OCI-LY1 (cell line): ENCODE measurements around the gene RSRP1.
"Not testable (repeated sequence)": the region's sequence is repeated elsewhere in the genome, so short reads cannot be mapped to it uniquely, and the experiment has no call there.

ENCODE experiments used
- H2AFZ ChIP-seq: fragments of 200-600 bp; sonication (generic), shearing (Covaris generic); 2 replicates; pipeline ENCODE4 v1.6.0; 2014; ENCODE audit warnings: antibody characterized with exemption, mild to moderate bottlenecking, low read length
- H3F3A ChIP-seq: fragments of 200-600 bp; sonication (generic), shearing (Covaris generic); 2 replicates; pipeline ENCODE4 v1.6.0; 2014; ENCODE audit warnings: mild to moderate bottlenecking, antibody characterized with exemption, low read length, moderate library complexity; ENCODE audit not compliant: insufficient read depth
- H3K27ac ChIP-seq: fragments of 200-600 bp; sonication (generic); 2 replicates; pipeline ENCODE4 v1.5.1; 2014; ENCODE audit warnings: low read length, mixed run types, mild to moderate bottlenecking, low read depth; ENCODE audit not compliant: poor library complexity, severe bottlenecking
- H3K27me3 ChIP-seq: fragments of 200-600 bp; sonication (generic); 2 replicates; pipeline ENCODE4 v1.6.0; 2014; ENCODE audit warnings: antibody characterized with exemption, mild to moderate bottlenecking, low read length, moderate library complexity; ENCODE audit not compliant: insufficient read depth
- H3K36me3 ChIP-seq: fragments of 200-600 bp; sonication (generic); 2 replicates; pipeline ENCODE4 v1.6.1; 2014; ENCODE audit warnings: mild to moderate bottlenecking, antibody characterized with exemption, low read length, moderate library complexity, mixed read lengths; ENCODE audit not compliant: insufficient read depth
- H3K4me1 ChIP-seq: fragments of 200-600 bp; sonication (generic); 2 replicates; pipeline ENCODE4 v1.5.1; 2014; ENCODE audit warnings: mild to moderate bottlenecking, low read length, moderate library complexity; ENCODE audit not compliant: insufficient read depth, severe bottlenecking
- H3K4me2 ChIP-seq: fragments of 200-600 bp; sonication (generic), shearing (Covaris generic); 2 replicates; pipeline ENCODE4 v1.6.1; 2014; ENCODE audit warnings: low read length
- H3K4me3 ChIP-seq: fragments of 200-600 bp; sonication (generic); 2 replicates; pipeline ENCODE4 v1.5.1; 2014; ENCODE audit warnings: low read length, low read depth, mild to moderate bottlenecking, mixed read lengths; ENCODE audit not compliant: poor library complexity, severe bottlenecking
- H3K79me2 ChIP-seq: fragments of 200-600 bp; shearing (Covaris generic); 2 replicates; pipeline ENCODE4 v1.6.1; 2016; ENCODE audit warnings: mixed run types, low read length, mixed read lengths; ENCODE audit not compliant: insufficient read depth
- H3K9ac ChIP-seq: fragments of 200-600 bp; sonication (generic), shearing (Covaris generic); 2 replicates; pipeline ENCODE4 v1.6.1; 2014; ENCODE audit warnings: mild to moderate bottlenecking, low read length, mixed read lengths
- H3K9me2 ChIP-seq: fragments of 200-600 bp; sonication (generic), shearing (Covaris generic); 2 replicates; pipeline ENCODE4 v1.6.1; 2014; ENCODE audit warnings: low read depth, mild to moderate bottlenecking, low read length, mixed read lengths
- H3K9me3 ChIP-seq: fragments of 200-600 bp; shearing (Covaris generic); 2 replicates; pipeline ENCODE4 v1.6.1; 2014; ENCODE audit warnings: low read length, mixed read lengths
- H4K20me1 ChIP-seq: fragments of 200-600 bp; sonication (generic), shearing (Covaris generic); 2 replicates; pipeline ENCODE4 v1.6.0; 2016; ENCODE audit warnings: mild to moderate bottlenecking, low read length; ENCODE audit not compliant: insufficient read depth

The RSRP1 gene

GRCh38 chr1:25287164-25287563 is 39.9 kb upstream of the RSRP1 start:
- not testable (repeated sequence) for H4K20me1 ChIP-seq, H3K27ac ChIP-seq, H2AFZ ChIP-seq, H3K36me3 ChIP-seq, H3K9ac ChIP-seq, H3K4me2 ChIP-seq, H3K79me2 ChIP-seq, H3K4me3 ChIP-seq, H3K9me2 ChIP-seq, H3K27me3 ChIP-seq, H3K4me1 ChIP-seq, H3K9me3 ChIP-seq, H3F3A ChIP-seq

GRCh38 chr1:25285862-25286261 is 38.6 kb upstream of the RSRP1 start:
- H3K4me3 ChIP-seq, H3K4me2 ChIP-seq, H3K27ac ChIP-seq, H3K79me2 ChIP-seq, H3K27me3 ChIP-seq, H3K9ac ChIP-seq, H2AFZ ChIP-seq, H3K9me3 ChIP-seq, H3K9me2 ChIP-seq, H3K4me1 ChIP-seq, H4K20me1 ChIP-seq, H3K36me3 ChIP-seq, H3F3A ChIP-seq: not testable (repeated sequence)

- not testable (repeated sequence) for H3K27ac ChIP-seq, H3F3A ChIP-seq, H2AFZ ChIP-seq, H3K9me3 ChIP-seq, H3K36me3 ChIP-seq, H3K4me2 ChIP-seq, H3K9me2 ChIP-seq, H4K20me1 ChIP-seq, H3K4me1 ChIP-seq, H3K9ac ChIP-seq, H3K4me3 ChIP-seq, H3K27me3 ChIP-seq, H3K79me2 ChIP-seq
These were observed 32.4 kb upstream of the RSRP1 start for GRCh38 chr1:25279693-25280111.

DNA sequence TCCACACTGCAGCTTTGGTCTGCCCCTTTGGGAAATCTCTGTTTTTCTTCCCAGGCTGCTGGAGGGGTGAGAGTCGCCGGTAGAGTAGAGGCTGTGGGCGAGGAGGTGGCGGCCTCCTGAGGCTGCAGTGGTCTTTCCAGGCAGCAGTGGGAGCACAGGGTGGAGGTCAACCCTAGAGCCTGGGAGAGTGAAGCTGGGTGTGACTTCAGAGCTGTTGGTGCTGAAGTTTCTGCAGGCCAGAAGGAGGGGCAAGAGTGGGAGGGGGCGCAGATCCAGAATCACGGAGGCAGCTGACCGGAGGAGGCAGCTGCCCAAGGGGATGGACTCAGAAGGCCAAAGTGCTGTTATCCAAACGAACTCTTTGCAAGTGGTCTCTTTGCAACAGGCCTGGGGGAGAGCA is 31.5 kb upstream of the RSRP1 start:
- not testable (repeated sequence) for H4K20me1 ChIP-seq, H3K9me2 ChIP-seq, H3K36me3 ChIP-seq, H3K4me2 ChIP-seq, H3K9me3 ChIP-seq, H3K9ac ChIP-seq, H3K4me3 ChIP-seq, H3F3A ChIP-seq, H3K4me1 ChIP-seq, H2AFZ ChIP-seq, H3K79me2 ChIP-seq, H3K27me3 ChIP-seq, H3K27ac ChIP-seq

- not testable (repeated sequence) for H3K27ac ChIP-seq, H3K27me3 ChIP-seq, H3K9me3 ChIP-seq, H3K9ac ChIP-seq, H4K20me1 ChIP-seq, H3K4me3 ChIP-seq, H3K79me2 ChIP-seq, H3K4me1 ChIP-seq, H2AFZ ChIP-seq, H3K4me2 ChIP-seq, H3K9me2 ChIP-seq, H3K36me3 ChIP-seq, H3F3A ChIP-seq
These were observed 31.1 kb upstream of the RSRP1 start for GRCh38 chr1:25278358-25278757.

DNA sequence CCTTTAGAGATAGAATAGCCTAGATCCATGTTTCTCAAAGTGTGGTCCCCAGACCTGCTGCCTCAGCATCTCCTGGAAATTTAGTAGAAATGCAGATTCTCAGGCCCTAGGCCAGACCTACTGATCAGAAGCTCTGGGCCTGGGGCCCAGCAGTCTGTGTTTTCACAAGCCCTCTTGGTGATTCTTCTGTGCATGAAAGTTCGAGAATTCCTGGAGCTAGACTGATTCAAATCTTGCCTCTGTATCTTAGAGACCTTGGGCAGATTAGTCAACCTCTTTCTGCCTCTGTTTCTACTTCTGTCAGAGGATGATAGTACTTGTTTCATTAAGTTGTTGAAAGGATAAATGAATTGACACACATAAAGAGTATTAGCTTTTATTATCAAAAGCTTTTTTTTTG is 30.0 kb upstream of the RSRP1 start:
- not testable (repeated sequence) for H3K9ac ChIP-seq, H3F3A ChIP-seq, H2AFZ ChIP-seq, H3K4me1 ChIP-seq, H3K36me3 ChIP-seq, H3K4me2 ChIP-seq, H3K9me2 ChIP-seq, H3K27ac ChIP-seq, H3K9me3 ChIP-seq, H3K4me3 ChIP-seq, H3K27me3 ChIP-seq, H4K20me1 ChIP-seq, H3K79me2 ChIP-seq

- not testable (repeated sequence) for H3K27ac ChIP-seq, H3K27me3 ChIP-seq, H4K20me1 ChIP-seq, H3K36me3 ChIP-seq, H3F3A ChIP-seq, H3K4me1 ChIP-seq, H2AFZ ChIP-seq, H3K9ac ChIP-seq, H3K79me2 ChIP-seq, H3K9me3 ChIP-seq, H3K9me2 ChIP-seq, H3K4me3 ChIP-seq, H3K4me2 ChIP-seq
These were observed 28.4 kb upstream of the RSRP1 start for GRCh38 chr1:25275648-25276047.

DNA sequence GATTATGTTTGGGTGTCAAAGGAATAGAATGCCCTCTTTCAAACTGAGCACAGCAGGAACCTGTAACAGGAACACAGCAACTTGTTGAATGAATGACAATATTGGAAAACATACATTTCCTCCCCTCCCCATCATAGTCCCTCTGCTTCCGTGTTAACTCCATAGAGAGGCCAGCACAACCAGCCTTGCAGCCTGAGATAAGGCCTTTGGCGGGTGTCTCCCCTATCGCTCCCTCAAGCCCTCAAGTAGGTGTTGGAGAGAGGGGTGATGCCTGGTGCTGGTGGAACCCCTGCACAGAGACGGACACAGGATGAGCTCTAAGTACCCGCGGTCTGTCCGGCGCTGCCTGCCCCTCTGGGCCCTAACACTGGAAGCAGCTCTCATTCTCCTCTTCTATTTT is 25.0 kb upstream of the RSRP1 start, which contains the start of gene RHD:
Gene RHD, plus strand, starts transcription at position 272 of the 400 bp plus-strand sequence. Its CDS starts 39 bp downstream, at position 311.
- not testable (repeated sequence) for H3K9me2 ChIP-seq, H3K4me2 ChIP-seq, H3K27ac ChIP-seq, H3K36me3 ChIP-seq, H2AFZ ChIP-seq, H3K79me2 ChIP-seq, H3K4me1 ChIP-seq, H4K20me1 ChIP-seq, H3K9me3 ChIP-seq, H3K9ac ChIP-seq, H3K27me3 ChIP-seq, H3F3A ChIP-seq, H3K4me3 ChIP-seq
